GM21723 (cell line): ENCODE results near the gene CRISPLD2.

Experiments
- ATAC-seq: cut with Tn5 transposase; IDR thresholded peaks from one replicate; pipeline ENCODE4 v1.9.1; 2021; ENCODE audit warnings: mild to moderate bottlenecking, moderate library complexity; ENCODE audit not compliant: unreplicated experiment

Gene CRISPLD2

DNA sequence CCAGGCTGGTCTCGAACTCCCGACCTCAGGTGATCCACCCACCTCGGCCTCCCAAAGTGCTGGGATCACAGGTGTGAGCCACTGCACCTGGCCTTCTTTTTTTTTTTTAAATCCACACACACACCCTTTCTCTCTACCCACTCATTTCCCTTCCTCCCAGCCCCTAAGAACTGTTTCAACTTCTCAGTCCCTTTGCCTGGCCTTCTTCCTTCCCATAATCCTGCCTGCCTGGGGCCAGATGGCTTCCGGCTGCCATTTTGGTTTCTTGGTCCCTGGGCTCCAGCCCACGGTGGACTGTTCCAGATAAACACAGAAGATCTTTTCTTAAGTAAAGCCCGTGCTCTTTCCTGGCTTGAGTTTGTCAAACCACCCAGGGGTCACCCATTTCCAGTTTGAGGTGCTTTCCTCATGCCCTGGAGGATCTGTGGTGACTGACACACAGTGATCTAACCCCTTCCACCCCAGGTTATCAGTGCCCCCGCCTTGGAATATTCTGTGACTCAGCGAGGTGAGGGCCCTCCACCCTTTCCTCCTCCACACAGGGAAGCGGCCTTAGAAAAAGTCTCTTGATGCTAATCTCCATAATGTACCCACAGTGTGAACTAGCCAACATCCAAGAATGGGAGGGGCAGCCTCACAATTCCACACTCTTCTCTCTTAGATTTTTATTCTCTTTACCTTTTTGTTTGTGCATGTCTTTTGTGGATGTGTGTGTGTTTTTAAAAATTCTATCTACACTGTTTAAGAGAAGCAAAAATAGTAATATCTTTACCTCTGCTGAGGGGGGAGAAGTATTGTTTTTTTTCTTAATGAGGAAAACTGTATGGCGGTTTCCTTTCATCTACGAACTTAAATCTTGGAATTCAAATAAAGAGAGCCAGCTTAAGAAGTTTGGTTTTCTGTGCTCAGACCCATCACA, 60.0 kb downstream of the CRISPLD2 start:
- no peak for ATAC-seq

DNA sequence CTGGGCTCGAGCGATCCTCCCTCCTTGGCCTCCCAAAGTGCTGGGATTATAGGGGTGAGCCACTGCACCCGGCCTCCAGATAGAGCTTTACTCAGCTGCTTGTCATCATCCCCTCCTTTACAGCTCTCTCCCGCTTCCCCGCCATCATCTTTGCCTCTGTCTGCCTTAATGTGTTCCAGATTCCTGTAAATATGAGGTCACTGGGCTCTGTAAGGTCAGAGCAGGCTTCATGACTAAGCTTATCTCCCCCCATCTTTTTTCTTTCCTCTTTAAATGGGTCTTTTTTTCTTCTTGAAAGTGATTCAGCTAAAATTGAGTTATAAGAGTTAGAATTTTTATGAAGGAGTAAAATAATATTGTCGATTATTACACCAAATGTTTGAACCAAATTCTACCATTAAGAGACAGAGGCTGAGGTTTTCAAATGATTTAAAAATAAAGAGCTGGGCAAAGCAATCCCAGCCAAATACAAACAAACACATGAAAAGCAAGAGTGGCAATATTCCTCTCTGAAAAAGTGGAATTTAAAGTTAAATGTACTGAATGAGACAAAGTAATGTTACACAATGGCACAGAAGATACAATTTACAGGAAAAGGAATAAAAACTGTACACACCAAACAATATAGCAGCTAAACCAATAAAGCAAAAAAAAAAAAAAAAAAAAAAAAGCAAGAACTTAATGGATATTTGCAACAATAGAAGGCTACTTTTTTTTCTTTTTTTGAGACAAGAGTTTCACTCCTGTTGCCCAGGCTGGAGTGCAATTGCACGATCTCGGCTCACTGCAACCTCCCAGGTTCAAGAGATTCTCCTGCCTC, 62.1 kb downstream of the CRISPLD2 start:
- ATAC-seq = no peak

- no peak for ATAC-seq
Observed at GRCh38 chr16:84883301-84883700, 63.5 kb downstream of the CRISPLD2 start.

GRCh38 chr16:84884246-84884595, 64.4 kb downstream of the CRISPLD2 start:
- ATAC-seq = no peak

DNA sequence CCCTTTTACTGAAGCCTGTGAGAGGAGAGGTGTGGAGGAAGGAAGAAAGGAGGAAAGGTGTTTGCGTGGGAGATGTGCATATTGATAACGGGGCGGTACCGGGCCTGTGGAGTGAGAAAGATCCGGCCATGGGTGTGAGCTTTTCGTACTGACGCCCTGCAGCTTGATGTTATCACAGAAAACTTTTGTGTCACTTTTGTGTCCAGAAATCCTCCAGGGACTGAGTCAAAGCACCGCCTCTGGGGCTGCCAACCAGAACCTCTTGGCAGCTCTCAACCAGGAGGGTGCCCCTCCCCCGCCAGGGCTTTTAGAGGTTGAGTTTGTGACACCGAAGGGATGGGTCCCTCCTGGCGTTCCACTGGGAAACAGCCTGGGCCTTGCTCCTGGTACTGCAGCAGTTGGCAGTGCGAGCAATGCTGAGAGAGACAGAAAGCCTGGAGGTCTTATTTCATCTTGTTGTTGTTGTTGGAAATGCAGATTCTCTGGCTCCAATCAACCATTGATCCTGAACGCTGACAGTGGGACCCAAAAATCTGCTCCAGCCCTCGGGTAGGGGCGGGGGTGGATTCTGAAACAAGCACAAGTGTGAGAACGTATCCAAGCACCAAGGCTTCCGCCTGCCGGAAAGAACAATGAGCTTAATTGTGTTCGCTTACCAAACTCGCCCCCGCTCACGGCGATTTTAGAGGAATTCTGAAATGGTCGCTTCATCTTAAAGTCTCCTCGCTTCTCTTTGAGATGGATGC, 65.0 kb downstream of the CRISPLD2 start:
- ATAC-seq = no peak

GRCh38 chr16:84885342-84885910, 65.6 kb downstream of the CRISPLD2 start:
- ATAC-seq = no peak

- ATAC-seq = no peak
Observed at GRCh38 chr16:84886497-84887090, 66.8 kb downstream of the CRISPLD2 start.

GRCh38 chr16:84887207-84887606, 67.4 kb downstream of the CRISPLD2 start:
- no peak for ATAC-seq

- ATAC-seq = no peak
Observed at GRCh38 chr16:84888450-84888849, 68.7 kb downstream of the CRISPLD2 start.

DNA sequence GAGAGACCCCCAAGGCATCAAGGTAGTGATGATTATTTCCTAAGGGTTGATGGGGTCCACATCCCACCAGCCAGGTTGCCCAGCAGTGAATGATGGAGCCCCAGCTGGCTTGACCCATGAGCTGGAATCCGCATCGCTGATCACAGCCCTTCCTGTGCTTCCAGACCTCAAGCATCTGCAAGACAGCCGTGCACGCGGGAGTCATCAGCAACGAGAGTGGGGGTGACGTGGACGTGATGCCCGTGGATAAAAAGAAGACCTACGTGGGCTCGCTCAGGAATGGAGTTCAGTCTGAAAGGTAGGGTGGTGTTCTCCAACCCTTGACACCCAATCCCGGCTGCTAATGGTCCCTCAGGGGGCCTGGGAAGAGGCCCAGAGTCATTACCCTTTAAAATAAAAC, 69.3 kb downstream of the CRISPLD2 start:
- no peak for ATAC-seq

- no peak for ATAC-seq
Observed at GRCh38 chr16:84890427-84890826, 70.6 kb downstream of the CRISPLD2 start.

DNA sequence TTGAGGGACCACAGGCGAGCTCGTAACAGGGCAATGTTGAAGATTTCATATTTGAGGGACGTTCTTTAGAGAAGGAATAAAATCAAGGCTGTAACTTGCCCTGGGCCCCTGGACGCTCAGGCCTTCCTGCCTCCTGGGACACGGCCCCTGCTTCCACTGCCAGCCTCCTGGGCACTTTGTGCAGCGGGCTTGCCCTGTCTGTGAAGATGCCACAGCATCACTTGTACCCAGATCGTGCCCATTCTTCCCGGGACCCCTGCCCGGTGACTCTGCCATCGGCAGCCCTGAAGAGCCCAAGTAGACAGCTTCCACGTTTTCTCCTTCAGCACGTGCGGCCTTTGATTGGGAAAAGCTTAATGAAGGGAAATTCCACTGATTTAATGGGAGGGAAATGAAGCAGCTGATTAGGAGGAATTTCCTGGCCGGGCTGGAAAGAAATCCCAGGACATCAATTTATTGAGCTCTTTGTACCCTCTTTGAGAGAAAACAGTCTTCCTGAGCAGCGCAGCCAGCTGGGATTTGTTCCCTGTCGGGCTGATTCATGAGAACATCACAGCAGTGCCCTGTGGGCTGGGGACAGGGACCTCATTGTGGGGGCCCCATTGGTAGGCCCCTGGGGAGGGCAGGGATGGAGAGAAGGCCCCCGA, 71.5 kb downstream of the CRISPLD2 start:
- ATAC-seq = no peak

GRCh38 chr16:84892097-84892496, 72.3 kb downstream of the CRISPLD2 start:
- no peak for ATAC-seq

DNA sequence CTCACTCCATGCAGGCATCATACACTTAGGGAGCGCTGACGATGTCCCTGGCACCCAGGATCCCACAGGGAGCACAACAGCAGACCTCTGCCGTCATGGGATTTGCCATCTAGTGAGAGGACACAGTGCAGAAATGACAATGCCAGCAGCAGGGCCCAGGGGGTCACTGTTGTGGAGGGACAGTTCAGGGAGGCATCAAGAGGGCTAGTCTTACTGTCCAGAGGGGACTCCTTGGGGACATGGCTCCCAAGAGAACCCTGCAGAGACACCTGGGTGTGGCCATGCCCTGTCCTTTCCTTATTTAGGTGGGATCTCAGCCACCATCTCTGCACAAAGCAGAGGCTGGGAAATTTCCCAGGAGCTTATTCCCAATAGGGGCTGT, 73.7 kb downstream of the CRISPLD2 start:
- ATAC-seq = no peak

DNA sequence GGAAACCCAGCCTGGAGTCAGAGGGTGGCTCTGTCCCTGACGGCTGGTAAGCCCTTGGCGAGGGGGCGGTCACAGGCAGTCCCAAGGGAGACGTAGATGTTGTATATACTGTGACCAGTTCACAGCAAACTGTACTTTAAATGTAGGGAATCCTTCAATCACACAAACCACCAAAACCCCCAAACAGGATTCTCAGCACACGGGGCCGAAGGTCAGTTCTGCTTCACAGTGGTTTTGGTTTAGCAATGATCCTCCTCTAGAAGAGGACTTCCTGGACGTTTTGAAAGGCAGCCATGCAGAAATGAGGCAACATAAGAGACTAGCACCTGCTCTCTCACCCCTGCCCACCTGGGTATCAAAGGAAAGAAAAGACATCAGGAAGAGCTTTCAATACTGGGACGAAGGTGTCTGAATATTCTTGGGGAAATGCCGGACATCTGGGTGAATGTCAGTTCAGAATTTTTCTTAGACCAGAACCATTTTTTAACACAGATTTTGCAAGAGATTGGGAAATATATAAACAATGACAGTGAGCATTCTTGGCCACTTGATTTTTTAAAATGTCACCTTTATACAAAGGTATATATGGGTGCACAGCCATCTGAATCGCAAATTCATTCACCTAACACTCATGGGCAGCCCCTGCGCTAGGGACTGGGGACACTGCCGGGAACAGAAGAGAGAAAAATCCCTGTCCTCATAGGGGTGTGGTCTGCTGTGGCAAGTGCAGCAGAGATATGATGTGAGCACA, 74.2 kb downstream of the CRISPLD2 start:
- ATAC-seq = no peak

- ATAC-seq = no peak
Observed at GRCh38 chr16:84895016-84895415, 75.2 kb downstream of the CRISPLD2 start.

DNA sequence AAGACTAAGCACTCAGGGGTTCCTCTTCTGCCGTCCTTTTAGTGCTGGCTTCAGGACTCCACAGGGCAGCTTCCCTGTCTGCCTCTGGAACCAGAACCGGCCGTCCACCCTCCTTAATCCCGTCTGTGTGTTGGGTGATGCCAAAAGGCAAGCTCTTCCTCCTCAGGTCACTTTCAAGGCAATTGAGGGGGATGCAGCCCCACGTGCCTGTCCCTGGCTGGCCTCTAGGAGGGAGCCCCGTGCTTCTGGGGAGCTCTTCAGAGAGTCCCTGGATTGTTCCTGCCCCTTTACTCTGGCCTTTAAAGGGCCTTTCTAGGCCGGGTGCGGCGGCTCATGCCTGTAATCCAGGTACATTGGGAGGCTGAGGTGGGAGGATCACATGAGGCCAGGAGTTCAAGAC, 77.1 kb downstream of the CRISPLD2 start:
- ATAC-seq = no peak

DNA sequence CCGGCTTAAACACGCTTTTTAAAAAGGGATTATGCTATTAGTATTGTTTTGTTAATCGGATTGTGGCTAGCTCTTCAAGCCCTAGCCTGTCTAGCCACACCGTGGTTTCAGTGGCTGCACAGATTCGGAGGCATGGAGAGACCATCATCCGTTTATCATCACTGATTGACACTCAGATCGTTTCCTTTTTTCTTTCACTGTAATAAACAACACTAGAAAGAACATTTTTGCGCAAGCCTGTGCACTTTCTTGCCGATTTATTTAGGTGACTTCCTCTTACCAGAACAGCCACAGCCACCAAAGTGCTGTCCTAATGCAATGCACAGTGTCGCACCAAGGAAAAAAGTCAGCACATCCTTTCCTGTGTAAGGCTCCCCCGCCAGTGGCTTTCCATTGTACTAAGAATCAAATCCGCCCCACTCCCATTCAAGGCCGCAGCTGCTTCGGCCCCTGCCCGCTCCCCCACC, 78.2 kb downstream of the CRISPLD2 start:
- no peak for ATAC-seq

DNA sequence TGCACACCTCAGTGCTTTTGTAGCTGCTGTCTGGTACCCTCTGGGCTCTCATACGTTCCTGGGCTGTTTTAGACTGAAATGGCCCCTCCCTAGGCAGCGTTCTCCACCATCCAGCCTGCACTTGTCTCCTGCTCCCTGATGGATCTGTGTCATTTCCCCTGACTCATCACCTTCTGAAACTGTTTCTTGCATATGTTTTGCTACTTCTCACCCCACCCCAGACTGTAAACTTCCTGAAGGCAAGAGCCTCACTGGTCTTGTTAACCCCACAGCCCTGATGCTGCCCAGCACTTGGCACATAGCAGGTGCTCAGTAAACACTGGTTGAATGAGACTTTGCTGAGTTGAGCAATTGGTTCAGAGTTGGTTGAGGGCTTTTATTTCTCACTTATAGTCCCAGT, 78.7 kb downstream of the CRISPLD2 start:
- ATAC-seq = no peak
